SK-N-SH treated with all-trans-retinoic acid at 6 μM for 48 hours (cell line): ENCODE measurements around the gene ENTREP3.

Experiments used
- CSDC2 ChIP-seq: fragments of 250-450 bp; sonication (Bioruptor Pico); IDR thresholded peaks from 2 replicates; pipeline ENCODE4 v1.5.0; 2020; ENCODE audit warnings: mild to moderate bottlenecking, moderate library complexity
- ISL1 ChIP-seq: fragments of 250-450 bp; sonication (Bioruptor Pico); IDR thresholded peaks from 2 replicates; pipeline ENCODE4 v2.1.2; 2022; ENCODE audit warnings: mild to moderate bottlenecking, moderate library complexity
- ZFP30 ChIP-seq: fragments of 450-650 bp; formaldehyde crosslinking; IDR thresholded peaks from 2 replicates; pipeline ENCODE4 v1.5.0; 2022; ENCODE audit warnings: mild to moderate bottlenecking, moderate library complexity

DNA sequence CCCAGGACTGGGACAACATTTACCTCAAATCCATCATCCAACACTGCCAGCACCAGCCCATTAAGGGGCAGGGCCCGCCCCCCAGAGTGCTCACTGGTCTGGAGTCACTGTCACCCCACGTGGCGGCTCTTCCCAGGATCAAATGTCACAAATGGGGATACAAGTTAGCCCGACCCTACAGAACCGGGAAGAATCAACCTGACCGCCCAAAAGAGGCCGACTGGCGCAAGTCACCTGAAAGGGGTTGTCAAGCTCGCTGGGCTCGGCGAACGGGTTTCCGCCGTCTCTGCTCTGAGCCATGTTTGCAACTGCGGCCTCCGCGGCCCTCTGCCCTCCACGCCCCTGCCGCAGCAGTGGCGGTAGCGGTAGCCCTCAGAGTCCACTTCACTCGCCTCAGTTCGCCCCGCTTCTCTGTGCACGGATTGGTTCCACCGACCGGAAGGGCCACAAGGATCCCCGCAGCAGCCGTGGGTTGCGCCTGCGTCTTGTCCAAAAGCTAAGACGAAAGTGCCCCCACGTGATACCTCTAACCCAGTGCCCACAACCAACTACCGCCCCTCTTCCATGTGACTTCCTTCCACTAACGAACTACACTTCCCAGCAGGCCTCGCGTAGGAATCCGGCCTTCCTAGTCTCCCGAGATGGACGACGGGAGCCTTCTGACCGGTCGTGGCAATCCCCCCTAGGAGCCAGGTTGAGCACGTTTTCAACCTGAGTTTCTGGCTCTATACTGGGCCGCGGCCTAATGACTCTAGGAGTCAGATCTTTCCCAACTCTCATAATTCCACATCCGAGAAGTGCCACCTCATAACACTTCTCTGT, 6.8 kb upstream of the ENTREP3 start, which contains the start of gene SCAMP3:
- no peak for TF ChIP-seq ISL1 (CRISPR knock-in tag)
- no peak; the same call in 1 of the 2 replicates for TF ChIP-seq ZFP30 (CRISPR knock-in tag)
- TF ChIP-seq CSDC2 (CRISPR knock-in tag) = no peak
